BJ (cell line): ENCODE results near the gene CFAP73. TPM values are rescaled to one million over a fixed set of nuclear protein-coding genes. Genes with fewer than 3 reads are reported as not detected.

Source experiments
- CTCF ChIA-PET: fragments of 350-600 bp; formaldehyde crosslinking; extraction: SDS; loops from one replicate; lab custom pipeline; 2021; ENCODE audit warnings: antibody characterized with exemption, inconsistent platforms; lab: Yijun Ruan, JAX
- POLR2A ChIA-PET: fragments of 300-600 bp; sonication (Branson Sonifier 250); formaldehyde crosslinking; extraction: SDS; loops from one replicate; lab custom pipeline; 2021; ENCODE audit warnings: antibody characterized with exemption; lab: Charles Lee
- DNase-seq: peaks from one replicate; pipeline ENCODE4 v3.0.0-alpha.2; 2011; ENCODE audit warnings: low read depth
- H3K27me3 ChIP-seq: 2 replicates; pipeline ENCODE4 v1.6.0; 2011; ENCODE audit warnings: low read length; ENCODE audit not compliant: control insufficient read depth, insufficient read depth
- H3K36me3 ChIP-seq: 2 replicates; pipeline ENCODE4 v1.5.1; 2011; ENCODE audit warnings: low read length; ENCODE audit not compliant: control insufficient read depth, insufficient read depth
- H3K4me3 ChIP-seq: 2 replicates; pipeline ENCODE4 v1.5.1; 2011; ENCODE audit warnings: low read depth, mild to moderate bottlenecking, control low read depth, low read length
- CTCF ChIP-seq: IDR thresholded peaks from 2 replicates; pipeline ENCODE4 v1.5.1; 2011; ENCODE audit warnings: low read depth, mild to moderate bottlenecking, control low read depth, inconsistent platforms, low read length, moderate library complexity; ENCODE audit not compliant: insufficient read depth
- polyA plus RNA-seq: library from polyadenylated mRNA; depleted of rRNA; stranded (reverse); fragments of >200 nt; gene quantifications from 2 replicates; pipeline ENCODE4 v1.2.3, GENCODE V29; 2011

CFAP73 gene
- polyA plus RNA-seq, 1 experiment, result not detected

- no peak for DNase-seq
- CTCF ChIA-PET, result interaction anchor here (7.5 kb wide), 1 partner anchor 130 kb away, joined by 65 read pairs; no protein-coding TSS in a partner anchor
- H3K27me3 ChIP-seq, result no peaks in the 10 kb centered on the region
- POLR2A ChIA-PET, result no interaction called here
- H3K36me3 ChIP-seq, result peaks cover 23% of the 10 kb centered on the region
- no peak for TF ChIP-seq CTCF
- no peak overlapping the region for H3K4me3 ChIP-seq
Measured at GRCh38 chr12:113180333-113180732, 30.8 kb downstream of the CFAP73 start.

- CTCF ChIA-PET, result interaction anchor here (0.6 to 1.6 kb wide), 2 partner anchors 8 to 16 kb away, joined by 4 to 6 read pairs; no protein-coding TSS in a partner anchor
- POLR2A ChIA-PET, result no interaction called here
- TF ChIP-seq CTCF, result no peak
- Histone ChIP-seq H3K36me3 (peaks cover 19% of the 10 kb centered on the region), H3K4me3 (no peak overlapping the region), H3K27me3 (no peaks in the 10 kb centered on the region)
- DNase-seq, result no peak
Measured at GRCh38 chr12:113181975-113182374, 32.5 kb downstream of the CFAP73 start.

GRCh38 chr12:113183030-113183589 lies 33.6 kb downstream of the CFAP73 start:
- H3K27me3 ChIP-seq, result no peaks in the 10 kb centered on the region
- H3K36me3 ChIP-seq, result peaks cover 17% of the 10 kb centered on the region
- H3K4me3 ChIP-seq, result no peak overlapping the region
- ChIA-PET POLR2A (no interaction called here), CTCF (interaction anchor here (0.6 to 1.7 kb wide), 3 partner anchors 9 to 132 kb away, joined by 3 to 10 read pairs (median 6); no protein-coding TSS in a partner anchor)
- no peak for TF ChIP-seq CTCF
- no peak for DNase-seq

GRCh38 chr12:113184098-113184899 lies 34.8 kb downstream of the CFAP73 start:
- Histone ChIP-seq H3K4me3 (peak overlapping the region; percentile 95), H3K27me3 (no peaks in the 10 kb centered on the region), H3K36me3 (peaks cover 9% of the 10 kb centered on the region)
- DNase-seq, result no peak
- ChIA-PET CTCF (interaction anchor here (0.6 to 1.7 kb wide), 4 partner anchors 10 to 748 kb away, joined by 3 to 10 read pairs (median 4); no protein-coding TSS in a partner anchor), POLR2A (no interaction called here)
- no peak for TF ChIP-seq CTCF

GRCh38 chr12:113184900-113185179 lies 35.3 kb downstream of the CFAP73 start:
- ChIA-PET POLR2A (no interaction called here), CTCF (interaction anchor here (1.0 to 1.7 kb wide), 3 partner anchors 11 to 240 kb away, joined by 3 to 10 read pairs (median 4); no protein-coding TSS in a partner anchor)
- Histone ChIP-seq H3K27me3 (no peaks in the 10 kb centered on the region), H3K4me3 (peak overlapping the region; percentile 95), H3K36me3 (peaks cover 5% of the 10 kb centered on the region)
- no peak for DNase-seq
- no peak for TF ChIP-seq CTCF
